OCI-LY1 (cell line): ENCODE measurements around the gene SLC6A3.

Source experiments
- H2AFZ ChIP-seq: fragments of 200-600 bp; sonication (generic), shearing (Covaris generic); 2 replicates; pipeline ENCODE4 v1.6.0; 2014; ENCODE audit warnings: antibody characterized with exemption, mild to moderate bottlenecking, low read length
- H3F3A ChIP-seq: fragments of 200-600 bp; sonication (generic), shearing (Covaris generic); 2 replicates; pipeline ENCODE4 v1.6.0; 2014; ENCODE audit warnings: mild to moderate bottlenecking, antibody characterized with exemption, low read length, moderate library complexity; ENCODE audit not compliant: insufficient read depth
- H3K27ac ChIP-seq: fragments of 200-600 bp; sonication (generic); 2 replicates; pipeline ENCODE4 v1.5.1; 2014; ENCODE audit warnings: low read length, mixed run types, mild to moderate bottlenecking, low read depth; ENCODE audit not compliant: poor library complexity, severe bottlenecking
- H3K27me3 ChIP-seq: fragments of 200-600 bp; sonication (generic); 2 replicates; pipeline ENCODE4 v1.6.0; 2014; ENCODE audit warnings: antibody characterized with exemption, mild to moderate bottlenecking, low read length, moderate library complexity; ENCODE audit not compliant: insufficient read depth
- H3K36me3 ChIP-seq: fragments of 200-600 bp; sonication (generic); 2 replicates; pipeline ENCODE4 v1.6.1; 2014; ENCODE audit warnings: mild to moderate bottlenecking, antibody characterized with exemption, low read length, moderate library complexity, mixed read lengths; ENCODE audit not compliant: insufficient read depth
- H3K4me1 ChIP-seq: fragments of 200-600 bp; sonication (generic); 2 replicates; pipeline ENCODE4 v1.5.1; 2014; ENCODE audit warnings: mild to moderate bottlenecking, low read length, moderate library complexity; ENCODE audit not compliant: insufficient read depth, severe bottlenecking
- H3K4me2 ChIP-seq: fragments of 200-600 bp; sonication (generic), shearing (Covaris generic); 2 replicates; pipeline ENCODE4 v1.6.1; 2014; ENCODE audit warnings: low read length
- H3K4me3 ChIP-seq: fragments of 200-600 bp; sonication (generic); 2 replicates; pipeline ENCODE4 v1.5.1; 2014; ENCODE audit warnings: low read length, low read depth, mild to moderate bottlenecking, mixed read lengths; ENCODE audit not compliant: poor library complexity, severe bottlenecking
- H3K79me2 ChIP-seq: fragments of 200-600 bp; shearing (Covaris generic); 2 replicates; pipeline ENCODE4 v1.6.1; 2016; ENCODE audit warnings: mixed run types, low read length, mixed read lengths; ENCODE audit not compliant: insufficient read depth
- H3K9ac ChIP-seq: fragments of 200-600 bp; sonication (generic), shearing (Covaris generic); 2 replicates; pipeline ENCODE4 v1.6.1; 2014; ENCODE audit warnings: mild to moderate bottlenecking, low read length, mixed read lengths
- H3K9me2 ChIP-seq: fragments of 200-600 bp; sonication (generic), shearing (Covaris generic); 2 replicates; pipeline ENCODE4 v1.6.1; 2014; ENCODE audit warnings: low read depth, mild to moderate bottlenecking, low read length, mixed read lengths
- H3K9me3 ChIP-seq: fragments of 200-600 bp; shearing (Covaris generic); 2 replicates; pipeline ENCODE4 v1.6.1; 2014; ENCODE audit warnings: low read length, mixed read lengths
- H4K20me1 ChIP-seq: fragments of 200-600 bp; sonication (generic), shearing (Covaris generic); 2 replicates; pipeline ENCODE4 v1.6.0; 2016; ENCODE audit warnings: mild to moderate bottlenecking, low read length; ENCODE audit not compliant: insufficient read depth
- CTCF ChIP-seq: fragments of 200-600 bp; sonication (generic), shearing (Covaris generic); IDR thresholded peaks from 2 replicates; pipeline ENCODE4 v1.5.1; 2017; ENCODE audit warnings: mild to moderate bottlenecking, antibody characterized with exemption, low read length, moderate library complexity, mixed read lengths
- EZH2 ChIP-seq: fragments of 200-600 bp; sonication (generic), shearing (Covaris generic); IDR thresholded peaks from 2 replicates; pipeline ENCODE4 v1.8.0; 2017; ENCODE audit warnings: borderline replicate concordance, mixed run types, mild to moderate bottlenecking, antibody characterized with exemption, low read length, moderate library complexity, mixed read lengths

The SLC6A3 gene

GRCh38 chr5:1441166-1441865, 3.9 kb downstream of the SLC6A3 start:
- H3F3A ChIP-seq, result no peaks in the 10 kb centered on the region
- H4K20me1 ChIP-seq, result no peaks in the 10 kb centered on the region
- peaks cover 13% of the 10 kb centered on the region; the same call in 1 of the 2 replicates for H3K27me3 ChIP-seq

GRCh38 chr5:1440098-1440493, 5.1 kb downstream of the SLC6A3 start:
- no peak overlapping the region for H2AFZ ChIP-seq
- no peaks in the 10 kb centered on the region for H3K4me1 ChIP-seq
- H3K9ac ChIP-seq, result no peak overlapping the region
- H3K4me2 ChIP-seq, result no peak overlapping the region
- no peaks in the 10 kb centered on the region for H3K79me2 ChIP-seq
- H3K4me3 ChIP-seq, result no peak overlapping the region
- TF ChIP-seq CTCF, result no peak
- H3K9me2 ChIP-seq, result no peaks in the 10 kb centered on the region
- H3K9me3 ChIP-seq, result no peaks in the 10 kb centered on the region
- no peak overlapping the region for H3K27ac ChIP-seq
- H3K27me3 ChIP-seq, result peaks cover 13% of the 10 kb centered on the region; the same call in 1 of the 2 replicates
- H3F3A ChIP-seq, result no peaks in the 10 kb centered on the region
- H3K36me3 ChIP-seq, result no peaks in the 10 kb centered on the region
- H4K20me1 ChIP-seq, result no peaks in the 10 kb centered on the region

More at GRCh38 chr5:1441166-1441865, 3.9 kb downstream of the SLC6A3 start:
- no peaks in the 10 kb centered on the region for H3K9me2 ChIP-seq
- no peaks in the 10 kb centered on the region for H3K36me3 ChIP-seq
- no peaks in the 10 kb centered on the region for H3K79me2 ChIP-seq
- H3K9ac ChIP-seq, result no peak overlapping the region
- no peak overlapping the region for H2AFZ ChIP-seq
- TF ChIP-seq EZH2, result no peak
- TF ChIP-seq CTCF, result no peak
- no peak overlapping the region for H3K4me3 ChIP-seq
- H3K27ac ChIP-seq, result no peak overlapping the region
- no peak overlapping the region for H3K4me2 ChIP-seq
- no peaks in the 10 kb centered on the region for H3K4me1 ChIP-seq
- no peaks in the 10 kb centered on the region for H3K9me3 ChIP-seq

GRCh38 chr5:1439388-1440097, 5.7 kb downstream of the SLC6A3 start:
- H3K9ac ChIP-seq, result no peak overlapping the region
- no peaks in the 10 kb centered on the region for H3F3A ChIP-seq
- H3K4me1 ChIP-seq, result no peaks in the 10 kb centered on the region
- no peaks in the 10 kb centered on the region for H4K20me1 ChIP-seq
- H3K27ac ChIP-seq, result no peak overlapping the region
- H2AFZ ChIP-seq, result no peak overlapping the region
- H3K4me3 ChIP-seq, result no peak overlapping the region
- no peaks in the 10 kb centered on the region for H3K36me3 ChIP-seq
- H3K9me2 ChIP-seq, result no peaks in the 10 kb centered on the region
- H3K79me2 ChIP-seq, result no peaks in the 10 kb centered on the region
- no peak overlapping the region for H3K4me2 ChIP-seq
- peaks cover 13% of the 10 kb centered on the region; the same call in 1 of the 2 replicates for H3K27me3 ChIP-seq
- no peaks in the 10 kb centered on the region for H3K9me3 ChIP-seq
- no peak for TF ChIP-seq CTCF
- no peak for TF ChIP-seq EZH2
